UCSD-AML1 (cell line): ENCODE measurements around the gene S1PR5.
A peak's percentile ranks its signal among the peaks of the same experiment; 100 is the strongest.
"Not testable (repeated sequence)": the region's sequence is repeated elsewhere in the genome, so short reads cannot be mapped to it uniquely, and the experiment has no call there.

ENCODE experiments used
- DNase-seq: peaks from one replicate; lab custom pipeline; 2025; ENCODE audit not compliant: unreplicated experiment; lab: John Stamatoyannopoulos, UW

The S1PR5 gene

DNA sequence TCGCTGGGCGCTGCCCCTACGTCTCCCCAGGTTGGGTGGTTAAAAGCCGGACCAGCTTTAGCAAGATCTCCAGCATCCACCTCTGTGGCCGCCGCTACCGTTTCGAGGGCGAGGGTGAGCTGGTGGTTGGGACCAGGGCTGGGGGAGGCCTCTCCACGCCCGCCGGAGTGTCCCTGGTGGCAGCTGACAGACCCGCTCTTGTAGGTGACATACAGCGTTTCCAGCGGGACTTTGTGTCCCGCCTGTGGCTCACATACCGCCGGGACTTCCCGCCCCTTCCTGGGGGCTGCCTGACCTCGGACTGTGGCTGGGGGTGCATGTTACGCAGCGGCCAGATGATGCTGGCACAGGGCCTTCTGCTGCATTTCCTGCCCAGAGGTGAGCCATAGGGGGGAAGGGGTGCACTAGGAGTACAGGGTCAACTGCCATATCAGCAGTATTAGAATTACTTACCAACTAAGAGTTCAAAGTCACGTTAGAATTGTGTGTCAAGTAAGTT, 27.6 kb upstream of the S1PR5 start:
- no peak for DNase-seq

DNA sequence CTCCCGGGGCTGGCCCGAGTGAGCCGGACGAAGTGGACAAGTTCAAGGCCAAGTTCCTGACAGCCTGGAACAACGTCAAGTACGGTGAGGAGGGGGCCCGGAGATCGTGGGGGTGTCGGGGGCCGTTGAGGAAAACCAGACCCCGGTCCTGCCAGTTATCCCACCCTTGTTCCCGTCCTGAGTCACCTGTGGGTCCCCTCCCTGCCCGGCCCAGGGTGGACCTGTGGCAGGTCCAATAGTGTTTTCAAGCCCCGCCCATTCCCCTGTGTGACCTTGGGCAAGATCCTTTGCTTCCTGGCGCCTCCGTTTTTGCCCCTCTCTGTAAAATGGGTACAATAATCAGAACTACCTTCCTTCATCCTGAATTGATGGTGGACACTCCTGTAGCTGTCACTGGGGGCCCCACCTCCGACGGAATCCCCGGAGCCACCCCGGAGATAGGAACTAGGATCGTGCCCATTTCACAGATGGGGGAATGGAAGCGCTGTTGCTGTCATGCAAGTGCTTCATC, 27.1 kb upstream of the S1PR5 start:
- peak; percentile 38 for DNase-seq

DNA sequence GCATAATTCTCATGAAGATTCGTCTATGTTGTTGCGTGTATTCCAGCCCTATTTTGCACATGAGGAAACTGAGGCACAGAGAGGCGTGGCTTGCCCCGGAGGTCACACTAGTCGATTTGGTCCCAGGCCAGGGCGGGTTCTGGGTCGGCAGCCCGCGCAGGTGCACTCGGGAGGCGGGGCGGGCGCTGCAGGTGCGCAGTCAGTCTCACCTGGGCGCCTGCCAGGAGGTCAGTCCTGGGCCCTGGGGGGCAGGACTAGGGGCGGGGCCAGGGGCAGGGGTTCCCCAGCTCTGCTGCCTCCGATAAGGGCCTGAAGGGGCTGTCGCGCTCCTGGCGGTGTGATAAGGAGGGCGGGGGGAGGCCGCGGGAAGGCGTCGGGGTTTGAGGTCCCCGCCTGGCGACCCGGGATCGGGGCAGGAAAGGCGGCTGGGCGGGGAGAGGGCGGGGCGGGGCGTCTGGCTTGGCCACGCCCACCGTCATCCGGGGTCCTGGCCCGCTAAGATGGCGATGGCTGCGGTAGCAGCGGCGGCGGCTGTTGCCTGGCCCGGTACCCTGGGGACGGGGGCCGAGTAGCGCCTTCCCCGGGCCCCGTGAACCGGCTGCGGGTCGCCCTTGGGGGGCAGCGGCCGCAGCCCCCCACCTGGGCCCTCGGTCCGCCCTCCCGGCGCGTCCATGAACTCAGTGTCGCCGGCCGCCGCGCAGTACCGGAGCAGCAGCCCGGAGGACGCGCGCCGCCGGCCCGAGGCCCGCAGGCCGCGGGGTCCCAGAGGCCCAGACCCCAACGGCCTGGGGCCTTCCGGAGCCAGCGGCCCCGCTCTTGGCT, 26.4 kb upstream of the S1PR5 start, which contains the start of gene ATG4D:
ATG4D (plus strand) TSS at position 485 of the 822 bp plus-strand sequence; CDS start at position 672, 187 bp downstream.
- DNase-seq = peak; percentile 85

DNA sequence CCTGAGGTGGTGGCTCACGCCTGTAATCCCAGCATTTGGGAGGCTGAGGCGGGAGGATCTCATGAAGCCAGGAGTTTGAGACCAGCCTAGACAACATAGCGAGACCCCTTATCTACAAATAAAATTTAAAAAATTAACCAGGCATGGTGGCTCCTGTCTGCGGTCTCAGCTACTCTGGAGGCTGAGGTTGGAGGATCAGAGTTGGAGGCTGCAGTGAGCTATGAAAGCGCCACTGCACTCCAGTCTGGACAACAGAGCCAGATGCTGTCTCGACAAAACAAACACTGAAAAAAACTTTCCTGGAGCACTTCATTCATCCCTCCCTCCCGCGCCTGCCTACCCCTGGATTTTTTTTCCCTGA, 25.8 kb upstream of the S1PR5 start:
- DNase-seq = no peak

DNA sequence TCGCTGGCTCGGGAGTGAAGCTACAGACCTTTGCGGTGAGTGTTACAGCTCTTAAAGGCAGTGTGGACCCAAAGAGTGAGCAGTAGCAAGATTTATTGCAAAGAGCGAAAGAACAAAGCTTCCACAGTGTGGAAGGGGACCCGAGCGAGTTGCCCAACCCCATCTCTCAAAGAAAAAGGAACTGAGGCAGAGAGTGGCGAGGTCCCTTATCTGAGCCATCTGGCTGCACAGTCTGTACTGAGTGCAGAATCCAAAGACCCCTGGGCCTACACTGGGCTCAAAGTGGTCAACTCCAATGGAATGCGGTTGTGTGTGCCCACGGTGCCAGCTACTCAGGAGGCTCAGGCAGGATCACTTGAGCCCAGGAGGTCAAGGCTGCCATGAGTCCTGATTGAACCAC, 21.8 kb upstream of the S1PR5 start:
- not testable (repeated sequence) for DNase-seq

DNA sequence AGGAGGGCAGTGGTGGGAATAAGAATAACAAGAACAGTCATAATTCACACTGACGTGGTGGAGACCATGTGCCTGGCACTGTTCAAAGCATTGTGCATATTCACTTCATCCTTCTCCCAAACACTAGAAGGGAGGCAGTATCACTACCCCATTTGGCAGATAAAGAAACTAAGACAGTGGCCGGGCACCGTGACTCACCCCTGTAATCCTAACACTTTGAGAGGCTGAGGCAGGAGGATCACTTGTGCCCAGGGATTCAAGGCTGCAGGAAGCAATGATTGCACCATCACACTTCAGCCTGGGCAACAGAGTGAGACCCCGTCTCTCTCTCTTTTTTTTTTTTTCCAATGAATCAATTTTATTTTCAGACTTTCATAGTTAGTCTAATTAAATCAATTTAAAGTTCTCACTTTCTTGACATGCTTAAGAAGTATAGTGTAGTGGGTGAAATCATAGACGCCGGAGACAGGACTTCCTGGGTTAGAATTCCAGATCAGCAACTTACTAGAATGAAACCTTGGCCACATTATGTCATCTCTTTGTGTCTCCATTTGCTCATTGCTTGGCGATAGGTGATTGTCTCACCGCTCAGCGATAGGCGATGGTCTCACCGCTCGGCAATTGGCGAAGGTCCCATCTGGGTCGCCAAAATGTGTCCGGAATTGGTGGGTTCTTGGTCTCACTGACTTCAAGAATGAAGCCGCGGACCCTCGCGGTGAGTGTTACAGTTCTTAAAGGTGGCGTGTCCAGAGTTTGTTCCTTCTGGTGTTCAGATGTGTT, 21.1 kb upstream of the S1PR5 start:
- DNase-seq = no peak

DNA sequence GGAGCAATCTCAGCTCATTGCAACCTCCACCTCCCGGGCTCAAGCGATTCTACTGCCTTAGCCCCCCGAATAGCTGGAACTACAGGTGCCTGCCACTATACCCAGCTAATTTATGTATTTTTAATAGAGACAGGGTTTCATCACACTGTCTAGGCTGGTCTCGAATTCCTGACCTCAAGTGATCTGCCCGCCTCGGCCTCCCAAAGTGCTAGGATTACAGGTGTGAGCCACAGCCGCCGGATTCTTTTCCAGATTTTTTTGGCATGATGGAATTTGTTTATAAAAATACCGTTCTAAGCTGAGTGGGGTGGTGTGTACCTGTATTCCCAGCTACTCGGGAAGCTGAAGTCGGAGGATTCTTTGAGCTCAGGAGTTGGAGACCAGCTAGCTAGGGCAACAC, 20.4 kb upstream of the S1PR5 start:
- DNase-seq = no peak

DNA sequence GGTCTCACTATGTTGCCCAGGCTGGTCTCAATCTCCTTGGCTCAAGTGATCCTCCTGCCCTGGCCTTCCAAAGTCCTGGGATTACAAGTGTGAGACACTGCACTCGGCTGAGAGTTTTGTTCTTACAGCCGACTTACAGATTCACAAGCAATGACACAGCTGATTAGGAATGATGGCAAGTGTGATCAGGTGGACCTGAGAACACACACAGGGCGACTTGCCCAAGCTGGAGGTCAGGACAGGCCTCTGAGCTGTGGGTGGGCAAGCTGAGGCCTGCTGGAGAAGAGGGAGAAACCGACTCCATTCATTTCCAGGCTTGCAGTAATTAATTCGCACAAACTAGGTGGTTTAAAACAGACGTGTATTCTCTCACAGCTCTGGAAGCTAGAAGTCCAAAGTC, 18.4 kb upstream of the S1PR5 start:
- DNase-seq = no peak

DNA sequence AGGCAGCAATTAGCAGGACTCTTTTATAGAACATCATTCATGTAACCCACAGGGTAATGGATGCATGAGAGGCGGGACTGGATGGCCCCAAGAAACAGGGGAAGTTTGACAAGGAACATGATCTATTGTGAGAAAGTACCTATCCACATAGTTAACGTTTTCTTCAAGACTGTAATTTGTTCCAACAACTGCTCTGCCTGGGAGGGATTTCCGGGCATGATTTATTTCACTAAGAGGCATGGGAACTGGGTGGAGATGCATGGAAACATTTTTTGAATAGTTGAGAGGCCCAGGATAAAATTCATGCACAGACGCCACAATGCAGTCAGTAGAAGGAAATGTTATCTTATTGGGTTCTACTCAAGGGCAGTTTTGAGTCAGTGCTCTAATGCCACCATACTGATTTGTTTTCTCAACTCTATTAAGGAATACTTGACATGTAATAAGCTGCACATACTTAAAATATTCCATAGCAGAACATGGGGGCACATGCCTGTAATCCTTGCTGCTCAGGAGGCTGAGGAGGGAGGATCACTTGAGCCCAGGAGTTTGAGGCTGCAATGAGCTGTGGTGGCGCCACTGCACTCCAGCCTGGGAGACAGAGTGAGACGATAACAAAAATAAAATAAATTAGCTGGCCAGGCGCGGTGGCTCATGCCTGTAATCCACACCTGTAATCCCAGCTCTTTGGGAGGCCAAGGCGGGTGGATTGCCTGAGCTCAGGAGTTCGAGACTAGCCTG, 16.6 kb upstream of the S1PR5 start:
- no peak for DNase-seq

DNA sequence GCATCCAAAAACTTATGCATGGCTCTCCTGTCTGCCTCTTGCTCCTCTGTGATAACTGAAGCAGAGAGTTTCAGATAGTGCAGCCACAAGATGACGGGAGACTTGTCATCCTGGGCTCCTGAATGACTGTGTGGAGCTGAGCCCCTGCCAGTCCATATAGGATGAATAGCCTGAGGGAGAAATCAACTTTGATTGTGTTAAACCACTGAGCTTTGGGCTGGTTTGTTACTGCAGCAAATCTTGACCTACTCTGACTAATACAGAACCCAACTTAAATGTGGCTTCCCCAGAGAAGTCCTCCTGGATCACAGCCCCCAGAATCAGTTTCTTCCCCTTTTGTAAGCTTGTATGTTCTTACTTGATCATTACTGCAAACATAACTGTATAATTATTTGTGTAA, 15.2 kb upstream of the S1PR5 start:
- DNase-seq = no peak

DNA sequence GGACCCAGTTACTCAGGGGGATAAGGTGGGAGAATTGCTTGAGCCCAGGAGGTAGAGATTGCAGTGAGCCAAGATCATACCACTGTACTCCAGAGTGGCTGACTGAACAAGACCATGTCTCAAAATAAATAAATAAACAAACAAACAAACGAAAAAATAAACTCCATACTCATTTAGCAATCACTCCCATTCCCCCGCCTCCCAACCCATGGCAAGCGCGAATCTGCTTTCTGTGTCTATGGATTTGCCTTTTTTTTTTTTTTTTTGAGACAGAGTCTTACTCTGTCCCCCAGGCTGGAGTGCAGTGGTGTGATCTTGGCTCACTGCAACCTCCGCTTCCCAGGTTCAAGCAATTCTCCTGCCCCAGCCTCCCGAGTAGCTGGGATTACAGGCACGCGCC, 9.6 kb upstream of the S1PR5 start:
- DNase-seq = not testable (repeated sequence)

DNA sequence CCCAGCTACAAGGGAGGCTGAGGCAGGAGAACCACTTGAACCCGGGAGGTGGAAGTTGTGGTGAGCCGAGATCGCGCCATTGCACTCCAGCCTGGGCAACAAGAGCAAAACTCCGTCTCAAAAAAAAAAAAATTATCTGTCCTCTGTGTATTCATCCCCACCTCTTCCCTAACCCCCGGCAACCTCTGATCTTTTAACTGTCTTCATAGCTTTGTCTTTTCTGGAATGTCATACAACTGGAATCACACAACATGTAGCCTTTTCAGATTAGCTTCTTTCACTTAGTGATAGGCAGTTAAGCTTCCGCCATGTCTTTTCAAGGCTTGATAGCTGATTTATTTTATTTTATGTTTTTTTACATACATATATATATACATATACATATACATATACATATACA, 8.4 kb upstream of the S1PR5 start:
- DNase-seq = no peak

DNA sequence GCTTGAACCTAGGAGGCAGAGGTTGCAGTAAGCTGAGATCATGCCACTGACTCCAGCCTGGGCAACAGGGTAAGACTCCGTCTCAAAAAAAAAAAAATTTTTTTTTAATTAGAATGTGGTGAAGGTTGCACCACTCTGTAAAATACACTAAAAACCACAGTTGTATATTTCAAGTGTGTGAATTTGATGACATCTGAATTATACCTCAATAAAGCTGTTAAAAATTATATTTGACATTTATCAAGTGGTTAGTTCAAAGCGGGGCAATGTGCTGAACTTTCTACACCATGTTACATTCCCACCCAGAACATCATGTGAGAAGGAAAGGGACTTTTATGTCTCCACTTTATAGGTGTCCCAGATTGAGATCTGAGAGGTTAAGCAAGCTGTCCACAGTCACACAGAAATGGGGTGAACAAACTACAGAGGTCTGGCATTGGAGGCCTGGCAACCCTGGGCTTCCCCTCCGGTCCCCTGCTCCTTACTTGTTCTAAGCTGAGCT, 5.9 kb upstream of the S1PR5 start:
- DNase-seq = no peak

DNA sequence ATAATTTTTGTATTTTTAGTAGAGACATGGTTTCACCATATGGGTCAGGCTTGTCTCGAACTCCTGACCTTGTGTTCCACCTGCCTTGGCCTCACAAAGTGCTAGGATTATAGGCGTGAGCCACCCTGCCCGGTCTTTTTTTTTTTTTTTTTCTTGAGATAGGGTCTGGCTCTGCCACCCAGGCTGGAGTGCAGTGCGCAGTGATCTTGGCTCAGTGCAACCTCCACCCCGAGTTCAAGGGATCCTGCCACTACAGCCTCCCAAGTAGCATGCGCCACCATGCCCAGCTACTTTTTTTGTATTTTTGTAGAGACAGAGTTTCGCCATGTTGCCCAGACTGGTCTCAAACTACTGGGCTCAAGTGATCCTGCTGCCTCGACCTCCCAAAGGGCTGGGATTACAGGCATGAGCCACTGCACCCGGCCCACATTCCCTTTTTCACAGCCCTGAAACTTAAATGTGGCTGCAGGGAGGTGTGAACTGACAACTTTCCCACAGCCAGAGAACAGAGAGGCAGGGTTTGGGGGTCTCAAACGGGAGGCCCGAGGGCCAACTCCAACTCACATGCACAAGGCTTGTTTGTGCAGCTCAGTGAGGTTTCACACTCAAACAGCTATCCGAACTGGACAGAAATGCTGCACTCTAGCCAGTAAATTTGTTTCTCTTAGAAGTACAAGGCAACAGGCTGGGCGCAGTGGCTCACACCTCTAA, 4.4 kb upstream of the S1PR5 start:
- no peak for DNase-seq

DNA sequence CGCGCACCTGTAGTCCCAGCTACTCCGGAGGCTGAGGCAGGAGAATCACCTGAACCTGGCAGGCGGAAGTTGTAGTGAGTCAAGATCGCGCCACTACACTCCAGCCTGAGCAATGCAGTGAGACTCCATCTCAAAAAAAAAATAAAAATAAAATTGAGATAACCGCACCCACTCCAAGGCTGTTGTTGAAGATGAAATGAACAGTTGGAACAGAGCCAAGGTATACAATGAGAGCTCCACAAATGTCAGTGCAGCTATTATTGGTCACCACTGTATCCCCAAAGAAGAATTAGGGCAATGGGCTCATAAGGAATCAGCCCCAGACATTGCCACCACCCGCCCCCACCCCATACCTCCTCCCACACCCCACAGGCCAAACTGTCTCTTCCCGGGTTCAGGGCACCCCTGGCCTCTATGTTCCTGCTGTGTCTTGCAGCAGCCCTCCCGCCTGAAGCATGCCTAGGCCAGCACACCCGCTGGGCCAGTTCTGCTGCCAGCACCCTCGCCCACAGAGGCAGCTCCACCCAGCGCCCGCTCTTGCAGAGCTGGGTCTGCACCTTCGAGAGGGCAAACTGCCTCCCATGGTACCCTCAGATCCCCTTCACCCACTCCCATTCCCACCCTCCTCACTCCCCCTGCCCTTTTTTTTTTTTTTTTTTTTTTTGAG, 3.5 kb upstream of the S1PR5 start:
- DNase-seq = no peak

DNA sequence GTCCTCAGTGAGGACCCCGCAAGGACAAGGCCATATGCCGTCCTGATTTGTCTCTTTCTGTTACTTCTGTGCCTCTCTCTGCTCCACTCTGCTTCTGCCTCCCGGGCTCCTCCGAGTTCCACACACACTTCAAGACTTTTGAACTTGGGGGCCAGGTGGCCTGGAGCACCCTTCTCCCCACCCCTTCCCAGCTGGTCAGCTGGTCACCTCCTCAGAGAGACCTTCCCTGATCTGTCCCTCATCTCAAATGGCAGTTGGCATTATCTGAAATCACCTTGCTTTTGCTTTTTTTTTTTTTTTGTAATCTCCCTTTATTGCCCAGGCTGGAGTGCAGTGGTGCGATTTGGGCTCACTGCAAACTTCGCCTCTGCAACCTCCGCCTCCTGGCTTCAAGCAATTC, 2.2 kb upstream of the S1PR5 start:
- DNase-seq = no peak

DNA sequence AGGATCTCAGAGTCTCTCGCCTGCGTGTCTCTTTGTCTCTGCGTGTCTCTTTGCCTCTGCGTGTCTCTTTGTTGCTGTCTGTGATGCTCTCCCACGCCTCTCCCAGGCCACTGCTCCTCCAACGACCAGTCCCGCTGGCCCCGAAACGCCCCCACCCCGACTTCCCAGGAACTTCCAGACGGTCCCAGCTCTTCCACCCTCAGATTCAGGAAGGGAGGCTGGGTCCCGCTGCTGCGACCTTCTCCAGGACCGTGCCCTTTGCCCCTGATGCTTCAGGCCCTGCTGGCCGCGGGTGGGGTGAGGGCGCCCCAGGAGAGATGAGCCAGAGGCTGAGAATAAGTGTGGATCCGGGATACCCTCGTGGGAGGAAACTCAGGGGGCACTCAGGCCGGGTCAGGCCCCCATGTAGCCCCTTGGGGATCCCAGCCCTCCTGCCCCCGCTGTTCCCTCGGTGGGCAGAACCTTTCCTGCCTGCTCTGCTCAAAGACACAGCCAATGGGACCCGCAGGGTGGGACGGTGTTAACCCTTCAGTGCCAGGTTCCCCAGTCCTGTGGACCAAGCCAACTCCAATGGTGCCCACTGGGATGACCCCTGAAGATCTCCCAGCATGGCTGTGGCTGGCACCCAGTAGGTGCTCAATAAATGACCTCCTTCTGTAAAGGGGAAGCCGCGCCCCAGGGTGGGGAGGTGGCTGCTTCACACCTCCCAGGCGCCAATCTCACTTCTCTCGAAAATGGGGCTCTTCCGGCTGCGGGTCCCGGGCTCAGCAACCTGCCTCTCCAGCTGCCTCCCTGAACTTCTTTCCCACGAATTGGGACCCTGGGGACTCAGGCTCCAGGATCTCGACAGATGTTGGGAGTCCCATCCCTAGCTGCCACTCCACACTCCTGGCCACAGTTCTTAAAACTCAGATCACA, 1.5 kb upstream of the S1PR5 start:
- DNase-seq = no peak

DNA sequence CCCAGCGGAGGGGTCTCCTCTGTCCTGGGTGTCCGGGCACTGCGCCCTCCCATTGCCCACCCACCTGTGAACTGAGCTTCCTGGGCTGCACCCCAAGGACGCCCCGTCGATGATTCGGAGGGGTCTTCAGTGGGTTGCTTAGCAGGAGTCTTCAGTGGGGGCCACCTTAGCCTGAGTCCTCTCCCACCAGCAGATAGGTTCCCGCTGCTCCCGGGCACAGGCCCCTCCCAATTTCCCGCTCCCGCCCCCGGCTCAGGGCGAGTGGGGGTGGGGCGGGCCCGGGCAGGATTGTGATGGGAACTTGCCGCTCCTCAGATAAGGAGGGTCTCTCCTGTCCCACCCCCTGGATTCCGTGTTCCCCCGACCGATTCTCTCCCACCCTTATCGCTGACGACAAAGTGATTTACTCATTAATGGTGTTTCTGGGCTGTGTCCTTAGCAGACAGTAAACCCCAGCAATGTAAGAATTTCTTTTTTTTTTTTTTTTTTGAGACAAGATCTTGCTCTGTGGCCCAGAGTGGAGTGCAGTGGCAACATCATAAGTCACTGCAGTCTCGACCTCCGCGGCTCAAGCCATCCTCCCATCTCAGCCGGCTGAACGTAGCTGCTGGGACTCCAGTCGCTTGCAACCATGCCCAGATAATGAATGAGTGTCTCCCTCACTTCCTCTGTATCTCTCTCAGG, 655 bp upstream of the S1PR5 start:
- no peak for DNase-seq
